Liver (tissue), 9 donors: Measurements from ENCODE around the gene ARL11. TPM values are rescaled to one million over a fixed set of nuclear protein-coding genes. Genes with fewer than 3 reads are reported as not detected.

Experiments
- DNase-seq: peaks from one replicate; pipeline ENCODE4 v3.0.0-alpha.2; 2017; ENCODE audit warnings: low spot score
- H3K27ac ChIP-seq, 2 donors: one replicate each; pipeline ENCODE4 v1.7.0; 2013; ENCODE audit warnings: inconsistent platforms in 2 of 2, low read length in 2 of 2, control low read depth in 1 of 2, low read depth in 1 of 2, mild to moderate bottlenecking in 1 of 2
- H3K27me3 ChIP-seq, 4 donors: one replicate each; pipeline versions ENCODE4 v1.6.1 to v1.7.0; 2013; ENCODE audit warnings: low read length in 3 of 4, inconsistent platforms in 1 of 4, mild to moderate bottlenecking in 1 of 4, moderate library complexity in 1 of 4; ENCODE audit not compliant: control insufficient read depth in 4 of 4, insufficient read depth in 4 of 4
- H3K36me3 ChIP-seq, 4 donors: one replicate each; pipeline versions ENCODE4 v1.6.1 to v1.7.0; 2013; ENCODE audit warnings: low read length in 3 of 4, mild to moderate bottlenecking in 3 of 4, low read depth in 1 of 4, moderate library complexity in 1 of 4; ENCODE audit not compliant: control insufficient read depth in 4 of 4, insufficient read depth in 3 of 4
- H3K4me1 ChIP-seq, 4 donors: one replicate each; pipeline versions ENCODE4 v1.6.1 to v1.7.0; 2013; ENCODE audit warnings: low read length in 3 of 4, mild to moderate bottlenecking in 3 of 4, moderate library complexity in 1 of 4; ENCODE audit not compliant: control insufficient read depth in 4 of 4, insufficient read depth in 4 of 4
- H3K4me3 ChIP-seq, 3 donors: one replicate each; pipeline versions ENCODE4 v1.6.1 to v1.7.0; 2013; ENCODE audit warnings: low read length in 3 of 3, control low read depth in 1 of 3, low read depth in 1 of 3, mild to moderate bottlenecking in 1 of 3
- H3K9ac ChIP-seq, 2 donors: one replicate each; pipeline ENCODE4 v1.7.0; 2013; ENCODE audit warnings: low read length in 2 of 2, mild to moderate bottlenecking in 2 of 2, moderate library complexity in 2 of 2, control low read depth in 1 of 2, low read depth in 1 of 2
- H3K9me3 ChIP-seq, 4 donors: one replicate each; pipeline versions ENCODE4 v1.6.1 to v1.7.0; 2013; ENCODE audit warnings: low read length in 3 of 4; ENCODE audit not compliant: control insufficient read depth in 4 of 4
- EGR1 ChIP-seq, 2 donors: IDR thresholded peaks; 2 replicates each; pipeline ENCODE4 v1.6.1; 2016 to 2018; ENCODE audit warnings: antibody characterized with exemption in 2 of 2, low read depth in 2 of 2
- FOXA2 ChIP-seq: IDR thresholded peaks from 2 replicates; pipeline ENCODE4 v1.6.1; 2016; ENCODE audit warnings: antibody characterized with exemption
- GABPA ChIP-seq, 2 donors: IDR thresholded peaks in 1 of 2; conservative IDR thresholded peaks in 1 of 2; 2 replicates each; pipeline ENCODE4 v1.6.1; 2016; ENCODE audit warnings: antibody characterized with exemption in 2 of 2, mild to moderate bottlenecking in 1 of 2, moderate library complexity in 1 of 2
- HNF4A ChIP-seq, 2 donors: conservative IDR thresholded peaks; 2 replicates each; pipeline ENCODE4 v1.6.1; 2016; ENCODE audit warnings: antibody characterized with exemption in 2 of 2, mild to moderate bottlenecking in 2 of 2
- HNF4G ChIP-seq: IDR thresholded peaks from 2 replicates; pipeline ENCODE4 v1.6.1; 2016; ENCODE audit warnings: antibody characterized with exemption
- JUND ChIP-seq, 2 donors: IDR thresholded peaks; 2 replicates each; pipeline ENCODE4 v1.6.1; 2016; ENCODE audit warnings: antibody characterized with exemption in 2 of 2
- NR2F2 ChIP-seq: IDR thresholded peaks from 2 replicates; pipeline ENCODE4 v1.6.1; 2016; ENCODE audit warnings: antibody characterized with exemption
- RXRA ChIP-seq, 2 donors: IDR thresholded peaks; 2 replicates each; pipeline ENCODE4 v1.6.1; 2017 to 2018; ENCODE audit warnings: antibody characterized with exemption in 2 of 2, mild to moderate bottlenecking in 1 of 2
- SP1 ChIP-seq: IDR thresholded peaks from 2 replicates; pipeline ENCODE4 v1.6.1; 2018; ENCODE audit warnings: antibody characterized with exemption, mild to moderate bottlenecking
- YY1 ChIP-seq: IDR thresholded peaks from 2 replicates; pipeline ENCODE4 v1.6.1; 2016; ENCODE audit warnings: antibody characterized with exemption, mild to moderate bottlenecking
- WGBS: extraction: QIAGEN DNeasy Blood & Tissue Kit; methylation state at CpG from one replicate; pipeline ENCODE4 v1.1.7; 2013; 5-methylcytosine and 5-hydroxymethylcytosine counted together
- polyA plus RNA-seq, 2 donors: library from polyadenylated mRNA; stranded (reverse) in 1 of 2; unstranded in 1 of 2; fragments of 200-250 nt in 1 of 2; fragments of >200 nt in 1 of 2; fragmentation: Nextera tagmentation in 1 of 2; extraction: Ambion mirVana in 1 of 2; gene quantifications; one replicate each; pipeline versions ENCODE4 v1.2.1 to v1.2.3, GENCODE V29; 2013 to 2015
- total RNA-seq, 2 donors: library from RNA; depleted of rRNA; stranded (reverse); fragments of >200 nt; gene quantifications; one replicate each; pipeline ENCODE4 v1.2.3, GENCODE V29; 2014
- TF ChIP-seq, protein P1 (sequence below): fragments of 150-350 bp; IDR thresholded peaks from 2 replicates; pipeline ENCODE4 v1.5.1; 2017; ENCODE audit warnings: improper control_type of control experiment, low read depth, low read length; ENCODE audit not compliant: missing input control
- TF ChIP-seq, protein P2 (sequence below): IDR thresholded peaks from 2 replicates; pipeline ENCODE4 v1.6.1; 2016; ENCODE audit warnings: antibody characterized with exemption
- TF ChIP-seq, protein P3 (sequence below): IDR thresholded peaks from 2 replicates; pipeline ENCODE4 v1.6.1; 2016; ENCODE audit warnings: antibody characterized with exemption, mild to moderate bottlenecking
- donor health status: healthy.
- donor health status: healthy.
- donor health status: healthy.
- donor health status: healthy.
- donor health status: healthy.

Gene ARL11
- total and polyA plus RNA-seq, 4 donors: 0.11 to 1.5 (median 0.59) TPM

DNA sequence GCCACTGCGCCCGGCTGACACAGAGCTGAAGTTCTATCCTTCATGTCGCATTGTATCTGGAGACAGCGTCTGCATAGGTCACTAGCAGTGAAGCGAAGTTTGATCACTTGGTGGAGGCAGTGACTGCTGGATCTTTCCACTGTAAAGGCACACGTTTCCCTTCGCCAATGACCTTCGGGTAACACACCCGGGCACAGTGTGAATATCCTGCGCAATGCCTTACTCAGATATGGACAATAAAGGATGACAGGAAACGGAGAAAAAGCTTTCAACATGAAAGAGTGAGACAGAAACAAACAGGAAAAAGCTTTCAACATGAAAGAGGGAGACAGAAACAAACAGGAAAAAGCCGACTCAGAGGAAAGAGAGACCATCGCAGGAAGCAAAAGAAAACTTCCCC is 17.1 kb downstream of the ARL11 start:
- Histone ChIP-seq H3K36me3 (no peaks in the 10 kb centered on the region), H3K27ac (no peak overlapping the region), H3K9ac (no peak overlapping the region), H3K9me3 (no peaks in the 10 kb centered on the region), H3K4me1 (no peaks in the 10 kb centered on the region), H3K4me3 (no peak overlapping the region), H3K27me3 (no peaks in the 10 kb centered on the region)
- 80% methylated on average over 13 of the region's 13 CpGs for WGBS
- TF ChIP-seq FOXA2 (no peak), RXRA (IDR thresholded peaks at IDR 0.05) (no peak), HNF4G (no peak), JUND (IDR thresholded peaks at IDR 0.05) (no peak), YY1 (no peak)
- no peak for DNase-seq

DNA sequence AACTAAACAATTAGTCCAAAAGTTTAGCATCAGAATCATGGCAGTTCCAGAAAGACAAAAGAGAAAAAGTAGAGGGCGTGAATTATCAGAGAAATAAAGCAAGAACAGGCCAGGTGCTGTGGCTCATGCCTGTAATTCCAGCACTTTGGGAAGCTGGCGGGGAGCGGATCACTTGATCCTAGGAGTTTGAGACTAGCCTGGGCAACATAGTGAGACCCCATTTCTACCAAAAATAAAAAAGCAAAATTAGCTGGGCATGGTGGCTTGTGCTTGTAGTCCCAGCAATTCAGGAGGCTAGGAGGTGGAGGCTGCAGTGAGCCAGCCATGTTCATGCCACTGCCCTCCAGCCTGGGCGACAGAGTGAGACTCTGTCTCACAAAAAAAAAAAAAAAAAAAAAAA is 18.4 kb downstream of the ARL11 start:
- H3K9ac ChIP-seq: no peak overlapping the region
- no peaks in the 10 kb centered on the region for H3K4me1 ChIP-seq

More for the DNA sequence above, 18.4 kb downstream of the ARL11 start:
- TF ChIP-seq JUND (IDR thresholded peaks at IDR 0.05) (no peak), HNF4A (conservative IDR thresholded peaks at IDR 0.05) (no peak), HNF4G (no peak), FOXA2 (no peak), GABPA (IDR thresholded peaks at IDR 0.05 in 1 of 2, conservative IDR thresholded peaks at IDR 0.05 in 1 of 2) (no peak), SP1 (no peak), RXRA (IDR thresholded peaks at IDR 0.05) (no peak), NR2F2 (no peak), EGR1 (IDR thresholded peaks at IDR 0.05; ENCODE audit: low read depth in 2 of 2) (no peak), YY1 (no peak)
- TF ChIP-seq, protein P1, sequence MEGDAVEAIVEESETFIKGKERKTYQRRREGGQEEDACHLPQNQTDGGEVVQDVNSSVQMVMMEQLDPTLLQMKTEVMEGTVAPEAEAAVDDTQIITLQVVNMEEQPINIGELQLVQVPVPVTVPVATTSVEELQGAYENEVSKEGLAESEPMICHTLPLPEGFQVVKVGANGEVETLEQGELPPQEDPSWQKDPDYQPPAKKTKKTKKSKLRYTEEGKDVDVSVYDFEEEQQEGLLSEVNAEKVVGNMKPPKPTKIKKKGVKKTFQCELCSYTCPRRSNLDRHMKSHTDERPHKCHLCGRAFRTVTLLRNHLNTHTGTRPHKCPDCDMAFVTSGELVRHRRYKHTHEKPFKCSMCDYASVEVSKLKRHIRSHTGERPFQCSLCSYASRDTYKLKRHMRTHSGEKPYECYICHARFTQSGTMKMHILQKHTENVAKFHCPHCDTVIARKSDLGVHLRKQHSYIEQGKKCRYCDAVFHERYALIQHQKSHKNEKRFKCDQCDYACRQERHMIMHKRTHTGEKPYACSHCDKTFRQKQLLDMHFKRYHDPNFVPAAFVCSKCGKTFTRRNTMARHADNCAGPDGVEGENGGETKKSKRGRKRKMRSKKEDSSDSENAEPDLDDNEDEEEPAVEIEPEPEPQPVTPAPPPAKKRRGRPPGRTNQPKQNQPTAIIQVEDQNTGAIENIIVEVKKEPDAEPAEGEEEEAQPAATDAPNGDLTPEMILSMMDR: no peak
- TF ChIP-seq, protein P2, sequence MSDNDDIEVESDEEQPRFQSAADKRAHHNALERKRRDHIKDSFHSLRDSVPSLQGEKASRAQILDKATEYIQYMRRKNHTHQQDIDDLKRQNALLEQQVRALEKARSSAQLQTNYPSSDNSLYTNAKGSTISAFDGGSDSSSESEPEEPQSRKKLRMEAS: no peak
- TF ChIP-seq, protein P3, sequence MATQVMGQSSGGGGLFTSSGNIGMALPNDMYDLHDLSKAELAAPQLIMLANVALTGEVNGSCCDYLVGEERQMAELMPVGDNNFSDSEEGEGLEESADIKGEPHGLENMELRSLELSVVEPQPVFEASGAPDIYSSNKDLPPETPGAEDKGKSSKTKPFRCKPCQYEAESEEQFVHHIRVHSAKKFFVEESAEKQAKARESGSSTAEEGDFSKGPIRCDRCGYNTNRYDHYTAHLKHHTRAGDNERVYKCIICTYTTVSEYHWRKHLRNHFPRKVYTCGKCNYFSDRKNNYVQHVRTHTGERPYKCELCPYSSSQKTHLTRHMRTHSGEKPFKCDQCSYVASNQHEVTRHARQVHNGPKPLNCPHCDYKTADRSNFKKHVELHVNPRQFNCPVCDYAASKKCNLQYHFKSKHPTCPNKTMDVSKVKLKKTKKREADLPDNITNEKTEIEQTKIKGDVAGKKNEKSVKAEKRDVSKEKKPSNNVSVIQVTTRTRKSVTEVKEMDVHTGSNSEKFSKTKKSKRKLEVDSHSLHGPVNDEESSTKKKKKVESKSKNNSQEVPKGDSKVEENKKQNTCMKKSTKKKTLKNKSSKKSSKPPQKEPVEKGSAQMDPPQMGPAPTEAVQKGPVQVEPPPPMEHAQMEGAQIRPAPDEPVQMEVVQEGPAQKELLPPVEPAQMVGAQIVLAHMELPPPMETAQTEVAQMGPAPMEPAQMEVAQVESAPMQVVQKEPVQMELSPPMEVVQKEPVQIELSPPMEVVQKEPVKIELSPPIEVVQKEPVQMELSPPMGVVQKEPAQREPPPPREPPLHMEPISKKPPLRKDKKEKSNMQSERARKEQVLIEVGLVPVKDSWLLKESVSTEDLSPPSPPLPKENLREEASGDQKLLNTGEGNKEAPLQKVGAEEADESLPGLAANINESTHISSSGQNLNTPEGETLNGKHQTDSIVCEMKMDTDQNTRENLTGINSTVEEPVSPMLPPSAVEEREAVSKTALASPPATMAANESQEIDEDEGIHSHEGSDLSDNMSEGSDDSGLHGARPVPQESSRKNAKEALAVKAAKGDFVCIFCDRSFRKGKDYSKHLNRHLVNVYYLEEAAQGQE: no peak
- no peak overlapping the region for H3K4me3 ChIP-seq
- 92% methylated on average over 4 of the region's 4 CpGs for WGBS
- H3K27me3 ChIP-seq: no peaks in the 10 kb centered on the region
- H3K36me3 ChIP-seq: no peaks in the 10 kb centered on the region
- H3K27ac ChIP-seq: no peak overlapping the region
- H3K9me3 ChIP-seq: no peaks in the 10 kb centered on the region
- DNase-seq: no peak
